Neuronal stem cell (in vitro differentiated cells): ENCODE measurements around the gene CDH13.

ENCODE experiments used
- DNase-seq: peaks from one replicate; pipeline ENCODE4 v3.0.0-alpha.2; 2013; ENCODE audit warnings: low spot score
- H2AFZ ChIP-seq: one replicate; pipeline ENCODE4 v1.6.1; 2013; ENCODE audit warnings: mild to moderate bottlenecking, low read length, inconsistent platforms
- H2AK5ac ChIP-seq: 2 replicates; pipeline ENCODE4 v1.6.1; 2013; ENCODE audit warnings: low read depth, mild to moderate bottlenecking, inconsistent platforms, low read length, moderate library complexity, mixed read lengths
- H2BK120ac ChIP-seq: 2 replicates; pipeline ENCODE4 v1.6.1; 2013; ENCODE audit warnings: low read depth, mild to moderate bottlenecking, inconsistent platforms, low read length, moderate library complexity, mixed read lengths
- H2BK12ac ChIP-seq: one replicate; pipeline ENCODE4 v1.6.1; 2013; ENCODE audit warnings: low read length, inconsistent platforms
- H2BK15ac ChIP-seq: 2 replicates; pipeline ENCODE4 v1.6.1; 2013; ENCODE audit warnings: mild to moderate bottlenecking, low read length, inconsistent platforms, mixed read lengths
- H2BK5ac ChIP-seq: one replicate; pipeline ENCODE4 v1.6.1; 2013; ENCODE audit warnings: inconsistent platforms, mild to moderate bottlenecking, low read length, moderate library complexity
- H3K14ac ChIP-seq: one replicate; pipeline ENCODE4 v1.6.1; 2013; ENCODE audit warnings: low read length, inconsistent platforms
- H3K18ac ChIP-seq: 2 replicates; pipeline ENCODE4 v1.6.1; 2013; ENCODE audit warnings: low read length, inconsistent platforms
- H3K23ac ChIP-seq: 2 replicates; pipeline ENCODE4 v1.6.1; 2013; ENCODE audit warnings: low read depth, mild to moderate bottlenecking, mixed read lengths, low read length, inconsistent platforms; ENCODE audit not compliant: poor library complexity
- H3K27ac ChIP-seq: replicated peaks from 3 replicates; pipeline ENCODE4 v1.5.1; 2013; ENCODE audit warnings: low read length, inconsistent platforms
- H3K27me3 ChIP-seq, 3 experiments: 2 replicates each; pipeline ENCODE4 v1.6.1; 2013; ENCODE audit warnings: low read length in 3 of 3, mild to moderate bottlenecking in 2 of 3, inconsistent platforms in 1 of 3, low read depth in 1 of 3, mixed read lengths in 1 of 3, moderate library complexity in 1 of 3; ENCODE audit not compliant: control insufficient read depth in 3 of 3, insufficient read depth in 3 of 3
- H3K36me3 ChIP-seq, 2 donors: replicated peaks in 1 of 2; 2 replicates each; pipeline ENCODE4 v1.6.1; 2013; ENCODE audit warnings: low read length in 2 of 2; ENCODE audit not compliant: control insufficient read depth in 2 of 2, insufficient read depth in 2 of 2
- H3K4ac ChIP-seq: 2 replicates; pipeline ENCODE4 v1.6.1; 2013; ENCODE audit warnings: inconsistent platforms, mild to moderate bottlenecking, low read length, moderate library complexity
- H3K4me1 ChIP-seq, 2 donors: 1 replicate in 1 of 2; 2 replicates in 1 of 2; pipeline ENCODE4 v1.6.1; 2013; ENCODE audit warnings: low read length in 2 of 2, low read depth in 1 of 2; ENCODE audit not compliant: control insufficient read depth in 2 of 2, insufficient read depth in 1 of 2
- H3K4me2 ChIP-seq: one replicate; pipeline ENCODE4 v1.6.1; 2013; ENCODE audit warnings: mild to moderate bottlenecking, low read length, inconsistent platforms; ENCODE audit not compliant: insufficient read depth, poor library complexity, severe bottlenecking
- H3K4me3 ChIP-seq, 2 donors: 2 replicates each; pipeline ENCODE4 v1.5.1; 2013; ENCODE audit warnings: low read length in 2 of 2, mild to moderate bottlenecking in 2 of 2, inconsistent platforms in 1 of 2, moderate library complexity in 1 of 2
- H3K79me1 ChIP-seq: one replicate; pipeline ENCODE4 v1.6.1; 2013; ENCODE audit warnings: low read depth, mild to moderate bottlenecking, inconsistent platforms, low read length, moderate library complexity
- H3K9ac ChIP-seq: one replicate; pipeline ENCODE4 v1.6.1; 2013; ENCODE audit warnings: mild to moderate bottlenecking, low read depth, low read length, inconsistent platforms; ENCODE audit not compliant: poor library complexity
- H3K9me3 ChIP-seq, 2 donors: replicated peaks in 1 of 2; 2 replicates each; pipeline versions ENCODE3 to v1.6.1; 2013; ENCODE audit warnings: low read length in 2 of 2, mild to moderate bottlenecking in 2 of 2, inconsistent platforms in 1 of 2, low read depth in 1 of 2, mixed read lengths in 1 of 2, moderate library complexity in 1 of 2; ENCODE audit not compliant: control insufficient read depth in 2 of 2, insufficient read depth in 1 of 2
- H4K8ac ChIP-seq: one replicate; pipeline ENCODE4 v1.6.1; 2013; ENCODE audit warnings: low read depth, mild to moderate bottlenecking, inconsistent platforms, low read length, moderate library complexity
- H4K91ac ChIP-seq: one replicate; pipeline ENCODE4 v1.6.1; 2013; ENCODE audit warnings: low read length, low read depth, mild to moderate bottlenecking, inconsistent platforms; ENCODE audit not compliant: poor library complexity
- WGBS, 2 donors: extraction: QIAGEN DNeasy Blood & Tissue Kit; methylation state at CpG; one replicate each; pipeline ENCODE4 v1.1.7; 2013; ENCODE audit warnings: missing lambda C conversion rate in 2 of 2, mixed read lengths in 1 of 2; ENCODE audit not compliant: insufficient read length in 2 of 2, insufficient replicate concordance in 1 of 2; ENCODE audit errors: extremely low coverage in 2 of 2; 5-methylcytosine and 5-hydroxymethylcytosine counted together

The CDH13 gene

GRCh38 chr16:82643936-82644630 is 17.3 kb downstream of the CDH13 start:
- Histone ChIP-seq H3K18ac (no peak overlapping the region), H4K91ac (no peak overlapping the region), H3K9me3 (no peaks in the 10 kb centered on the region), H2AFZ (no peak overlapping the region), H3K4me3 (no peak overlapping the region), H4K8ac (no peak overlapping the region), H3K36me3 (no peaks in the 10 kb centered on the region), H2BK120ac (no peak overlapping the region), H3K9ac (no peak overlapping the region), H3K4me2 (no peak overlapping the region), H3K27me3 (no peaks in the 10 kb centered on the region), H2BK12ac (no peak overlapping the region), H3K4ac (no peak overlapping the region), H3K27ac (no peak overlapping the region), H3K79me1 (no peaks in the 10 kb centered on the region), H3K4me1 (no peaks in the 10 kb centered on the region), H3K14ac (no peak overlapping the region), H2BK5ac (no peak overlapping the region), H2BK15ac (no peak overlapping the region), H3K23ac (no peak overlapping the region), H2AK5ac (no peak overlapping the region)
- DNase-seq, result no peak
- WGBS, 2 donors, result 100% methylated on average over 1 of the region's 10 CpGs

GRCh38 chr16:82646504-82646903 is 19.7 kb downstream of the CDH13 start:
- no peak overlapping the region for H3K14ac ChIP-seq
- no peak overlapping the region for H3K4me2 ChIP-seq
- H3K4me3 ChIP-seq, result no peak overlapping the region
- H3K9ac ChIP-seq, result no peak overlapping the region
- H2BK120ac ChIP-seq, result no peak overlapping the region
- no CpG with 5 or more reads among the region's 3 CpGs for WGBS, 2 donors
- H2BK12ac ChIP-seq, result no peak overlapping the region
- no peak overlapping the region for H3K23ac ChIP-seq
- no peak overlapping the region for H2AK5ac ChIP-seq
- no peak overlapping the region for H3K4ac ChIP-seq
- no peak for DNase-seq
- H3K27ac ChIP-seq, result no peak overlapping the region
- H3K18ac ChIP-seq, result no peak overlapping the region
- no peaks in the 10 kb centered on the region for H3K27me3 ChIP-seq
- H4K91ac ChIP-seq, result no peak overlapping the region
- H3K9me3 ChIP-seq, result no peaks in the 10 kb centered on the region
- H3K36me3 ChIP-seq, result no peaks in the 10 kb centered on the region
- no peak overlapping the region for H2BK5ac ChIP-seq
- no peak overlapping the region for H2BK15ac ChIP-seq
- H3K79me1 ChIP-seq, result no peaks in the 10 kb centered on the region
- H4K8ac ChIP-seq, result no peak overlapping the region
- no peak overlapping the region for H2AFZ ChIP-seq
- no peaks in the 10 kb centered on the region for H3K4me1 ChIP-seq

- H4K91ac ChIP-seq, result no peak overlapping the region
- no peak overlapping the region for H2AFZ ChIP-seq
- H2BK15ac ChIP-seq, result no peak overlapping the region
- H3K9ac ChIP-seq, result no peak overlapping the region
- no CpG with 5 or more reads among the region's 3 CpGs for WGBS, 2 donors
- no peak overlapping the region for H3K4ac ChIP-seq
- no peaks in the 10 kb centered on the region for H3K9me3 ChIP-seq
- no peak overlapping the region for H4K8ac ChIP-seq
- H3K14ac ChIP-seq, result no peak overlapping the region
- H2BK12ac ChIP-seq, result no peak overlapping the region
- no peaks in the 10 kb centered on the region for H3K4me1 ChIP-seq
- no peaks in the 10 kb centered on the region for H3K79me1 ChIP-seq
- no peaks in the 10 kb centered on the region for H3K36me3 ChIP-seq
- H3K23ac ChIP-seq, result no peak overlapping the region
- H2BK5ac ChIP-seq, result no peak overlapping the region
- no peak overlapping the region for H3K27ac ChIP-seq
- H3K4me3 ChIP-seq, result no peak overlapping the region
- no peaks in the 10 kb centered on the region for H3K27me3 ChIP-seq
- no peak overlapping the region for H2AK5ac ChIP-seq
- no peak for DNase-seq
- H3K18ac ChIP-seq, result no peak overlapping the region
- no peak overlapping the region for H3K4me2 ChIP-seq
- no peak overlapping the region for H2BK120ac ChIP-seq
Observed at GRCh38 chr16:82649766-82650165, 23.0 kb downstream of the CDH13 start.

- Histone ChIP-seq H2BK12ac (no peak overlapping the region), H3K4me1 (peaks cover 0 to 2% of the 10 kb centered on the region in 2 donors), H3K27ac (no peak overlapping the region), H3K4ac (no peak overlapping the region), H2AFZ (no peak overlapping the region), H3K23ac (no peak overlapping the region), H3K14ac (no peak overlapping the region), H2BK120ac (no peak overlapping the region), H3K18ac (no peak overlapping the region), H3K27me3 (no peaks in the 10 kb centered on the region), H3K79me1 (no peaks in the 10 kb centered on the region), H2BK5ac (no peak overlapping the region), H3K9ac (no peak overlapping the region), H4K91ac (no peak overlapping the region), H3K4me3 (no peak overlapping the region), H3K4me2 (no peak overlapping the region), H3K36me3 (no peaks in the 10 kb centered on the region), H2BK15ac (no peak overlapping the region), H3K9me3 (no peaks in the 10 kb centered on the region), H2AK5ac (no peak overlapping the region), H4K8ac (no peak overlapping the region)
- no CpG with 5 or more reads among the region's 2 CpGs for WGBS, 2 donors
- no peak for DNase-seq
Observed at GRCh38 chr16:82650804-82651203, 24.0 kb downstream of the CDH13 start.
